ENCODE results near the gene WDR11.

GRCh38 chr10:120828763-120829319 is 22.3 kb upstream of the WDR11 start:
- TF ChIP-seq, protein P1, sequence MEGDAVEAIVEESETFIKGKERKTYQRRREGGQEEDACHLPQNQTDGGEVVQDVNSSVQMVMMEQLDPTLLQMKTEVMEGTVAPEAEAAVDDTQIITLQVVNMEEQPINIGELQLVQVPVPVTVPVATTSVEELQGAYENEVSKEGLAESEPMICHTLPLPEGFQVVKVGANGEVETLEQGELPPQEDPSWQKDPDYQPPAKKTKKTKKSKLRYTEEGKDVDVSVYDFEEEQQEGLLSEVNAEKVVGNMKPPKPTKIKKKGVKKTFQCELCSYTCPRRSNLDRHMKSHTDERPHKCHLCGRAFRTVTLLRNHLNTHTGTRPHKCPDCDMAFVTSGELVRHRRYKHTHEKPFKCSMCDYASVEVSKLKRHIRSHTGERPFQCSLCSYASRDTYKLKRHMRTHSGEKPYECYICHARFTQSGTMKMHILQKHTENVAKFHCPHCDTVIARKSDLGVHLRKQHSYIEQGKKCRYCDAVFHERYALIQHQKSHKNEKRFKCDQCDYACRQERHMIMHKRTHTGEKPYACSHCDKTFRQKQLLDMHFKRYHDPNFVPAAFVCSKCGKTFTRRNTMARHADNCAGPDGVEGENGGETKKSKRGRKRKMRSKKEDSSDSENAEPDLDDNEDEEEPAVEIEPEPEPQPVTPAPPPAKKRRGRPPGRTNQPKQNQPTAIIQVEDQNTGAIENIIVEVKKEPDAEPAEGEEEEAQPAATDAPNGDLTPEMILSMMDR (IDR thresholded peaks at IDR 0.05), result no peak
- TF ChIP-seq POLR2A (IDR thresholded peaks at IDR 0.05), result no peak

Data from Peyer's patch (tissue), 4 donors.